A549 (cell line): ENCODE measurements around the gene TGFBI.

Experiments
- CEBPB ChIP-seq, 2 experiments: fragments of >200 bp in 1 of 2; sonication (Bioruptor Twin) in 1 of 2; formaldehyde crosslinking in 1 of 2; IDR thresholded peaks; 2 replicates each; pipeline ENCODE4 v1.6.1; 2012 to 2016
- CTCF ChIP-seq: fragments of >200 bp; sonication (Bioruptor Twin); formaldehyde crosslinking; IDR thresholded peaks from 3 replicates; pipeline ENCODE4 v1.5.1; 2016
- EP300 ChIP-seq, 2 experiments: fragments of >200 bp; sonication (Bioruptor Twin); formaldehyde crosslinking; IDR thresholded peaks; 2 replicates in 1 of 2; 3 replicates in 1 of 2; pipeline ENCODE4 v1.6.1; 2016 to 2017
- MAX ChIP-seq: IDR thresholded peaks from 2 replicates; pipeline ENCODE4 v1.6.1; 2012
- MYC ChIP-seq: IDR thresholded peaks from 2 replicates; pipeline ENCODE4 v1.6.1; 2012; ENCODE audit warnings: mild to moderate bottlenecking, inconsistent platforms, low read length, improper control_type of control experiment, borderline replicate concordance
- POLR2A ChIP-seq: IDR thresholded peaks from 2 replicates; pipeline ENCODE4 v1.6.1; 2012; ENCODE audit warnings: mild to moderate bottlenecking, low read length
- ZSCAN20 ChIP-seq: fragments of 250-450 bp; sonication (Bioruptor Pico); IDR thresholded peaks from 2 replicates; pipeline ENCODE4 v1.8.0; 2022; ENCODE audit warnings: mild to moderate bottlenecking, moderate library complexity

GRCh38 chr5:136101884-136102283 lies 73.1 kb downstream of the TGFBI start:
- TF ChIP-seq CTCF, result no peak
- TF ChIP-seq EP300 (IDR thresholded peaks at IDR 0.05), result no peak
- no peak for TF ChIP-seq MAX
- no peak for TF ChIP-seq ZSCAN20
- no peak for TF ChIP-seq MYC
- no peak for TF ChIP-seq POLR2A
- TF ChIP-seq CEBPB (IDR thresholded peaks at IDR 0.05), result no peak
